Neutrophil (primary cell): Measurements from ENCODE around the gene PTPRN2.

Experiments
- H3K27ac ChIP-seq: fragments of 200-600 bp; sonication (generic); 2 replicates; pipeline ENCODE4 v1.5.1; 2016; ENCODE audit warnings: mild to moderate bottlenecking, moderate library complexity
- H3K27me3 ChIP-seq: fragments of 200-600 bp; sonication (generic); 2 replicates; pipeline ENCODE4 v1.6.0; 2016; ENCODE audit warnings: mild to moderate bottlenecking
- H3K36me3 ChIP-seq: fragments of 200-600 bp; sonication (generic); 2 replicates; pipeline ENCODE4 v1.5.1; 2017
- H3K4me1 ChIP-seq, 2 experiments: fragments of 200-600 bp in 1 of 2; sonication (generic) in 1 of 2; 1 replicate in 1 of 2; 2 replicates in 1 of 2; pipeline versions ENCODE4 v1.5.1 to v1.6.1; 2013 to 2016; ENCODE audit warnings: low read depth in 1 of 2, low read length in 1 of 2, mild to moderate bottlenecking in 1 of 2, moderate library complexity in 1 of 2; ENCODE audit not compliant: control insufficient read depth in 1 of 2, insufficient read depth in 1 of 2
- H3K4me3 ChIP-seq, 2 experiments: fragments of 200-600 bp in 1 of 2; sonication (generic) in 1 of 2; 1 replicate in 1 of 2; 2 replicates in 1 of 2; pipeline ENCODE4 v1.5.1; 2013 to 2016; ENCODE audit warnings: low read depth in 1 of 2, low read length in 1 of 2, mild to moderate bottlenecking in 1 of 2, moderate library complexity in 1 of 2
- H3K9me3 ChIP-seq: fragments of 200-600 bp; sonication (generic); 2 replicates; pipeline ENCODE4 v1.5.1; 2016
- CTCF ChIP-seq: fragments of 200-600 bp; sonication (generic); IDR thresholded peaks from 2 replicates; pipeline ENCODE4 v1.5.1; 2016; ENCODE audit warnings: antibody characterized with exemption

PTPRN2 gene

GRCh38 chr7:158532093-158532627, 55.5 kb downstream of the PTPRN2 start:
- Histone ChIP-seq H3K4me1 (no peaks in the 10 kb centered on the region), H3K9me3 (no peaks in the 10 kb centered on the region), H3K27me3 (peaks cover 5% of the 10 kb centered on the region), H3K36me3 (no peaks in the 10 kb centered on the region), H3K27ac (no peak overlapping the region), H3K4me3 (no peak overlapping the region)
- TF ChIP-seq CTCF, result no peak

GRCh38 chr7:158531661-158532060, 56.0 kb downstream of the PTPRN2 start:
- Histone ChIP-seq H3K4me1 (no peaks in the 10 kb centered on the region), H3K9me3 (no peaks in the 10 kb centered on the region), H3K36me3 (no peaks in the 10 kb centered on the region), H3K27ac (no peak overlapping the region), H3K4me3 (no peak overlapping the region), H3K27me3 (peaks cover 5% of the 10 kb centered on the region)
- TF ChIP-seq CTCF, result no peak

GRCh38 chr7:158530800-158531609, 56.6 kb downstream of the PTPRN2 start:
- no peaks in the 10 kb centered on the region for H3K4me1 ChIP-seq

GRCh38 chr7:158529181-158530096, 58.2 kb downstream of the PTPRN2 start:
- Histone ChIP-seq H3K27ac (no peak overlapping the region), H3K36me3 (no peaks in the 10 kb centered on the region), H3K4me3 (no peak overlapping the region), H3K27me3 (peaks cover 5% of the 10 kb centered on the region), H3K4me1 (no peaks in the 10 kb centered on the region), H3K9me3 (no peaks in the 10 kb centered on the region)
- TF ChIP-seq CTCF, result no peak

More at GRCh38 chr7:158530800-158531609, 56.6 kb downstream of the PTPRN2 start:
- Histone ChIP-seq H3K27me3 (peaks cover 5% of the 10 kb centered on the region), H3K4me3 (no peak overlapping the region), H3K27ac (no peak overlapping the region), H3K36me3 (no peaks in the 10 kb centered on the region), H3K9me3 (no peaks in the 10 kb centered on the region)
- no peak for TF ChIP-seq CTCF

- peaks cover 5% of the 10 kb centered on the region for H3K27me3 ChIP-seq
- no peak for TF ChIP-seq CTCF
- no peaks in the 10 kb centered on the region for H3K36me3 ChIP-seq
- no peak overlapping the region for H3K27ac ChIP-seq
- H3K4me3 ChIP-seq, result no peak overlapping the region
- H3K4me1 ChIP-seq, result no peaks in the 10 kb centered on the region
- H3K9me3 ChIP-seq, result no peaks in the 10 kb centered on the region
These were observed 59.6 kb downstream of the PTPRN2 start for GRCh38 chr7:158527915-158528502.
